Kidney epithelial cell (primary cell): ENCODE data around the gene AVPR1B. TPM values are rescaled to one million over a fixed set of nuclear protein-coding genes. Genes with fewer than 3 reads are reported as not detected.
A peak's percentile ranks its signal among the peaks of the same experiment; 100 is the strongest.

Source experiments
- DNase-seq: peaks from one replicate; pipeline ENCODE4 v3.0.0-alpha.2; 2010; ENCODE audit warnings: low read depth
- H3K27me3 ChIP-seq: 2 replicates; pipeline ENCODE4 v1.6.0; 2011; ENCODE audit warnings: low read length; ENCODE audit not compliant: control insufficient read depth, insufficient read depth
- H3K36me3 ChIP-seq: 2 replicates; pipeline ENCODE4 v1.5.1; 2011; ENCODE audit warnings: low read length; ENCODE audit not compliant: control insufficient read depth, insufficient read depth
- H3K4me3 ChIP-seq: 2 replicates; pipeline ENCODE4 v1.5.1; 2011; ENCODE audit warnings: low read depth, mild to moderate bottlenecking, control low read depth, low read length
- total RNA-seq: library from RNA; depleted of rRNA; stranded (reverse); fragments of >200 nt; gene quantifications from 2 replicates; pipeline ENCODE4 v1.2.3, GENCODE V29; 2015
- TF ChIP-seq, protein P1 (sequence below): IDR thresholded peaks from 2 replicates; pipeline ENCODE4 v1.5.1; 2011; ENCODE audit warnings: mild to moderate bottlenecking, moderate library complexity, low read length, control low read depth, inconsistent platforms; ENCODE audit not compliant: insufficient read depth, poor library complexity, severe bottlenecking

AVPR1B gene
- total RNA-seq, 1 donor from 2014 or later = not detected

DNA sequence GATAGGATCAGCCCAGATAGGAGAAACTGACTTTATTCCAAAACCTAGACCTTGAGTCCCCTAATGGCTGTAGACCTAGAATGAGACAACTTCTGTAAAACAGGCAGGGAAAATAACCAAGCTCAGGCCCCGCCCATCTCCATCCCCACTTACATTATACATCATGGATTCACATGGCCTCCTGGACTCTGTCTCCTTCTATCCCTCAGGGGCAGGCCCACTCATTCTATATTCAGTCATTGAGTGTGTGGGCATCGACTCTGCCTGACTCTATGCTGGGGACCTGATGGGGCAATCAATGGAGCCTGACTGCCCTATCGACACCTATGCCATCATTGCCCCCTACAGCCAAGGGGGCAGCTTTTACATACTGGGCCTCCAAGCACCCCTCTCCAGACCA is 6.4 kb downstream of the AVPR1B start:
- TF ChIP-seq, protein P1, sequence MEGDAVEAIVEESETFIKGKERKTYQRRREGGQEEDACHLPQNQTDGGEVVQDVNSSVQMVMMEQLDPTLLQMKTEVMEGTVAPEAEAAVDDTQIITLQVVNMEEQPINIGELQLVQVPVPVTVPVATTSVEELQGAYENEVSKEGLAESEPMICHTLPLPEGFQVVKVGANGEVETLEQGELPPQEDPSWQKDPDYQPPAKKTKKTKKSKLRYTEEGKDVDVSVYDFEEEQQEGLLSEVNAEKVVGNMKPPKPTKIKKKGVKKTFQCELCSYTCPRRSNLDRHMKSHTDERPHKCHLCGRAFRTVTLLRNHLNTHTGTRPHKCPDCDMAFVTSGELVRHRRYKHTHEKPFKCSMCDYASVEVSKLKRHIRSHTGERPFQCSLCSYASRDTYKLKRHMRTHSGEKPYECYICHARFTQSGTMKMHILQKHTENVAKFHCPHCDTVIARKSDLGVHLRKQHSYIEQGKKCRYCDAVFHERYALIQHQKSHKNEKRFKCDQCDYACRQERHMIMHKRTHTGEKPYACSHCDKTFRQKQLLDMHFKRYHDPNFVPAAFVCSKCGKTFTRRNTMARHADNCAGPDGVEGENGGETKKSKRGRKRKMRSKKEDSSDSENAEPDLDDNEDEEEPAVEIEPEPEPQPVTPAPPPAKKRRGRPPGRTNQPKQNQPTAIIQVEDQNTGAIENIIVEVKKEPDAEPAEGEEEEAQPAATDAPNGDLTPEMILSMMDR = no peak
- H3K27me3 ChIP-seq = peaks cover 7% of the 10 kb centered on the region
- no peak for DNase-seq
- no peaks in the 10 kb centered on the region for H3K36me3 ChIP-seq
- H3K4me3 ChIP-seq = no peak overlapping the region

DNA sequence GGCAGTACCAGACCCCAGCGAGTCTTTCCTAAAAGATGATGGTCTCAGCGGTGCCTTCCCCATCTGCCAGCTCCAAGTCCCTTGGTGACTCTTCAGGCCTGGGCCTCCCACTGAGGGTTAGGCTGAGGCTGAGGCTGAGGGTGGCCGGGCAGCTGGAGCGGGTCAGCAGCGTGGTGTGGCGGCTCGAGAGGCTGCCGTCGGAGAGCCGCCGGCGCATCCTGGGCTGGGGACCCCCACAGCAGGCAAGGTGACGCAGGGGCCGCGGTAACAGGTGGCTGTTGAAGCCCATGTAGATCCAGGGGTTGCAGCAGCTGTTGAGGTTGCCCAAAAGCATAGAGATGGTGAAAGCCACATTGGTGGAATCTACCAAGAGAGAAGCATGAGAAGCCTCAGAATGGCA is 7.0 kb downstream of the AVPR1B start:
- DNase-seq = no peak
- Histone ChIP-seq H3K4me3 (no peak overlapping the region), H3K27me3 (peaks cover 7% of the 10 kb centered on the region), H3K36me3 (no peaks in the 10 kb centered on the region)
- TF ChIP-seq, protein P1 = no peak

DNA sequence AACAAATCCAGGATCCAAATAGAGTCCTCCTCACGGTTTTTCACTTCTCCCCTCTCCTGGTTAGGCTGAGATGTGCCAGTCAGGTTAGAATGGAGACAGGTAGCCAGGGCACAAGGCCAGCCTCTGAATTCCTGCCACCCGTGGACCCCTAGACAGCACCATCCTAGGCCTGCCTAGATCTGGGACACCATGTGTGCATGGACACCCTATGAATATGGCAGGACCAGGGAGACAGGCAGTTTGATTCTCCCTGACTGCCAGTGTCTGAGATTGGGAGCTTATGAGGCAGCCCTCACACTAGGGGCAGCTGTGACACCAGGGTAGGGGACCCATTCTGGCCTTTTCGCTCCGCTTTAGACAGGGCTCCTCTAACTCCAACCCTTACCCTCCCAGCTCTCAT is 7.5 kb downstream of the AVPR1B start:
- Histone ChIP-seq H3K4me3 (no peak overlapping the region), H3K27me3 (peaks cover 7% of the 10 kb centered on the region), H3K36me3 (no peaks in the 10 kb centered on the region)
- no peak for DNase-seq
- TF ChIP-seq, protein P1 = no peak

DNA sequence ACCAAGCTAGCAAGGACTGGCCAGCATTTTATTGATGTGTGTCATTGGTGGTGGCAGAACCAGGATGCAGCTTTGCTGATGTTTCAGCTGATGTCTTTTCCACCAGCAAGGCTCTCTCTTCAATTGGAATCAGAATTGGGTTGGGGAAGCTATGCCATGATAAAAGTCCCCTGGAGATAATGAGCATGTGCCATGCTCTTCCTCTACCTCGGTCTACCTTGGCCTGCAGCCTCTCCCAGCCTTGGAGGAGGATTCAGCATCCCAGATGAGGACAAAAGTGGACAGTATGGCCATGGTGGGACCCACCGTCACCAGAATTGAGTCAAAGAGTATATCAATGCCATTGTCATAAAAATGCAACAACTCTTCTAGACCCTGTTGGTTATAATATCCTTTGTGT is 8.6 kb downstream of the AVPR1B start:
- TF ChIP-seq, protein P1 = no peak
- Histone ChIP-seq H3K36me3 (no peaks in the 10 kb centered on the region), H3K4me3 (no peak overlapping the region)

DNA sequence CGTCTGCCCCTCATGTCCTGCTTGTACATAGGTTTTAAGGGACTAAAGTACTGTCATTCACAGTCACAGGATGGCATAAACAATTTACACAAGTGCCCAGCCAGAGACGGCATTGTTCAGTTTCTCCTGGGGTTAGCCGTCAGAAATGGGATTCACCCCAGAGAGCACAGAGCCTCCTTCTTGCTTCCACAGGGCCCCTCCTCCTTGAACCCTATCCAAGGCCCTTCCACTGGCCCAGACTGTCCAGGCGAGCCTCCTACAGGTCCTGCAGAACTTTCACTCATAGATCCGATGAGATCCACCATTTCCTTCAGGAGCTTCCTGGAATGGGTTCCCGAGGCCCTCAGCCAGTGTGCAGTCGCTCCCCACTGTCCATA is 10.0 kb downstream of the AVPR1B start:
- Histone ChIP-seq H3K36me3 (no peaks in the 10 kb centered on the region), H3K4me3 (no peak overlapping the region), H3K27me3 (peaks cover 7% of the 10 kb centered on the region)
- TF ChIP-seq, protein P1 = no peak
- DNase-seq = no peak

More for the DNA sequence above, 8.6 kb downstream of the AVPR1B start:
- DNase-seq = no peak
- peaks cover 7% of the 10 kb centered on the region for H3K27me3 ChIP-seq

DNA sequence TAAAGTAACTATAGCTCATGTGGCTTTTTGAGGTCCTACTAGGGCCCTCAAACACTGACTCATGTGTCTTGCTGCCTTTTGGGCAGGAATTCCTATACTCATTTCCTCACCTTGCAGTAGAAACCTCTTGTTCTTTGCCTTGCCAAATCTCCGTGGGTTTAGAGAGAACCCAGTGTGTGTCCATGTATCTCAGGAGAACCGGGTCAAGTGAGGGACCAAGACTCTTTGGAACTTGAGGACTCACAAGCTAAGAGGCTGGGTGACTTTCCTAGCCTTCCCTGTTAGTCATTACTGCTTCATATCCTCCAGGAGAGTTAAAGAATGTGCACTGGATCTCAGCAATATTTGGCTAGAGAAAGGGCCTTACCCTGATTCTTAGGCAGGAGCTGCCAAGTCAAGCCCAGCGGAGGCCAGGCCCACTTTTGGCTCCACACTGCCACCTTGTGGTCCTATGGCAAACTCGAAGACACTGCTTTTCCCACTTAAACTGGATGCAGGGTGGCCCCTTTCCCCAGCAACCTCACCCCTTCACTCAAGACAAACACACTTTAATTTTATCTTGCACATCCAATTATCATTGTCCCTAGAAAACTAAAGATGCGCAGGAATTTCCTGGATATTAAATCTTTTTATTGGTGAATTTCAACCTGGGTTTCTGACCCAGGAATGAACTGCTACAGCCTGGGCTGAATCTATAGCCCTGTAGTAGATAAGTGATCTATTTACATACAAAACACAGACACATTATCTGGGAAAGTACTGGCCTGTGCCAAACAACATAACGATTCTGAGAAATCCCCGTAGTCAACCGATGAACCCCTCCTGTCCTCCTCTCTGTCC is 10.6 kb downstream of the AVPR1B start:
- no peaks in the 10 kb centered on the region for H3K36me3 ChIP-seq
- peak; percentile 50 for DNase-seq
- H3K4me3 ChIP-seq = no peak overlapping the region
- peaks cover 7% of the 10 kb centered on the region for H3K27me3 ChIP-seq
- TF ChIP-seq, protein P1 = peak; percentile 87
